Common myeloid progenitor, CD34-positive (primary cell): ENCODE results near the gene MRPL28.

Experiments
- CTCF ChIA-PET: fragments of 350-600 bp; sonication (Branson Sonifier 250); formaldehyde crosslinking; loops from one replicate; lab custom pipeline; 2021; ENCODE audit warnings: antibody characterized with exemption; lab: Charles Lee
- POLR2A ChIA-PET: fragments of 350-600 bp; sonication (Branson Sonifier 250); formaldehyde crosslinking; loops from one replicate; lab custom pipeline; 2021; ENCODE audit warnings: antibody characterized with exemption; lab: Charles Lee
- DNase-seq, 3 donors: peaks; one replicate each; pipeline versions ENCODE4 v3.0.0 to v3.0.0-alpha.2; 2013
- H3K27ac ChIP-seq, 2 experiments: 1 replicate in 1 of 2; 2 replicates in 1 of 2; pipeline ENCODE4 v1.7.0; 2013; ENCODE audit warnings: inconsistent platforms in 2 of 2, low read length in 2 of 2, mild to moderate bottlenecking in 2 of 2, low read depth in 1 of 2, moderate library complexity in 1 of 2; ENCODE audit not compliant: severe bottlenecking in 2 of 2, insufficient read depth in 1 of 2, poor library complexity in 1 of 2
- H3K27me3 ChIP-seq, 5 experiments: replicated peaks in 2 of 5; 1 replicate in 3 of 5; 2 replicates in 2 of 5; pipeline versions ENCODE4 v1.6.1 to v1.7.0; 2013; ENCODE audit warnings: low read length in 4 of 5, mild to moderate bottlenecking in 2 of 5, moderate library complexity in 2 of 5, inconsistent platforms in 1 of 5; ENCODE audit not compliant: insufficient read depth in 5 of 5, control insufficient read depth in 4 of 5
- H3K36me3 ChIP-seq, 4 experiments: 1 replicate in 2 of 4; 2 replicates in 2 of 4; pipeline versions ENCODE4 v1.6.1 to v1.7.0; 2013; ENCODE audit warnings: low read length in 3 of 4, control low read depth in 1 of 4, mild to moderate bottlenecking in 1 of 4; ENCODE audit not compliant: control insufficient read depth in 4 of 4, insufficient read depth in 4 of 4
- H3K4me1 ChIP-seq, 4 experiments: 1 replicate in 3 of 4; 2 replicates in 1 of 4; pipeline versions ENCODE4 v1.6.1 to v1.7.1; 2013; ENCODE audit warnings: low read length in 3 of 4, mild to moderate bottlenecking in 3 of 4, control low read depth in 1 of 4, inconsistent platforms in 1 of 4, moderate library complexity in 1 of 4; ENCODE audit not compliant: control insufficient read depth in 4 of 4, insufficient read depth in 4 of 4; ENCODE audit errors: control extremely low read depth in 1 of 4
- H3K4me3 ChIP-seq, 7 experiments: 1 replicate in 4 of 7; 2 replicates in 3 of 7; pipeline versions ENCODE4 v1.5.1 to v1.7.0; 2013; ENCODE audit warnings: mild to moderate bottlenecking in 7 of 7, low read length in 6 of 7, moderate library complexity in 6 of 7, inconsistent platforms in 2 of 7, low read depth in 2 of 7, control low read depth in 1 of 7; ENCODE audit not compliant: insufficient read depth in 4 of 7, control insufficient read depth in 1 of 7; ENCODE audit errors: extremely low read depth in 1 of 7
- H3K9me3 ChIP-seq, 5 experiments: 1 replicate in 4 of 5; 2 replicates in 1 of 5; pipeline versions ENCODE4 v1.6.1 to v1.7.1; 2013; ENCODE audit warnings: low read length in 4 of 5, mild to moderate bottlenecking in 2 of 5, inconsistent platforms in 1 of 5, low read depth in 1 of 5, moderate library complexity in 1 of 5; ENCODE audit not compliant: control insufficient read depth in 4 of 5, insufficient read depth in 2 of 5; ENCODE audit errors: control extremely low read depth in 1 of 5
- WGBS: methylation state at CpG from one replicate; pipeline ENCODE4 v1.1.5; 2013; ENCODE audit not compliant: insufficient coverage; 5-methylcytosine and 5-hydroxymethylcytosine counted together

MRPL28 gene

DNA sequence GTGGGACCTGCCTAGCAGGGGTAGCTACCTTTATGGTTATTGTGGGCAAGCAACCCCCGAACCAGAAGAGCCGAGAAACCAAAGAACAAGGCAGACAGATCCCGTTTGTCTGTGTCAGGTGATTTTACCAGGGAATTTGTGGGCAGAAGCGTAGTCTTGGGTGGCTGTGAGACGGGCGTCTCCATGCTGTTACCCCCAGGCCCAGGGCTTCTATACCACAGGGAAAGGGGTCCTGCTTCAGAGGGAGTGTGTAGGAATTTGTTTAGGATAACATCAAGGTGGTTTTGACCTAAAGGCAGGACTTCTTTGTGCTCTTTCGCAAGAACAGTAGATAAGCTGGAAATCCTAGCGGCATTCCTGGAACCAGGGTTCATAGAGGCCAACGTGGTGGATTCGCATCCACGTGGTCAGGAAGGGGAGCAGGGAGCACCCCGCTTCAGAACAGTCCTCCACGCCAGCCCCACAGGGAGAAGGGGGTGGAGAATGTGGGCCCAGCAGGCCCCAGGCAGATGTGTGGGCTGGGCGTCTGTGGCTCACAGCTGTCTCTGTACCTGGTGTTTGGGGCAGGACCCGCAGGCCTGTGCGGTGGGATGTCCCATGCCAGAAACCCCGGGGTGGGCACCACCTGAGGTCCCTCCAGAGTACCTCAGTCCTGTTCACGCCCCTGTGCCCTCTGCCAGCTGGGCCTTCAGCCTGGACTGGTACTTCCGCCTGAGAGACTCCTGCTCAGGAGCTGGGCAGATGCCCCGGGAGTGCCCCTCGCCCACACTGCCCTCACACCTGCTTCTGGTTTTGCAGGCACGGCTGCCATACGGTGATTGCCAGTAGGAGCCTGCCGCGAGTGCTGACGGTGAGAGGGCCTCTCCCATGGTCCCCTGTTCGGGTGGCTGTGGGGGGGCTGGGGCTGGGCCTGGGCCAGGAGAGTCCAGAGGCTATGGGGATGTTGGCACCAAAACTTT, 35.5 kb upstream of the MRPL28 start:
- H3K9me3 ChIP-seq: no peaks in the 10 kb centered on the region
- WGBS: 96% methylated on average over 25 of the region's 27 CpGs
- POLR2A ChIA-PET: no interaction called here
- CTCF ChIA-PET: no interaction called here
- no peak overlapping the region for H3K27ac ChIP-seq
- peaks cover 0 to 8% (median 3%) of the 10 kb centered on the region in 4 experiments for H3K4me1 ChIP-seq
- no peak overlapping the region for H3K4me3 ChIP-seq
- no peaks in the 10 kb centered on the region for H3K27me3 ChIP-seq
- DNase-seq: no peak
- H3K36me3 ChIP-seq: peaks cover 0 to 3% (median 2%) of the 10 kb centered on the region in 4 experiments

DNA sequence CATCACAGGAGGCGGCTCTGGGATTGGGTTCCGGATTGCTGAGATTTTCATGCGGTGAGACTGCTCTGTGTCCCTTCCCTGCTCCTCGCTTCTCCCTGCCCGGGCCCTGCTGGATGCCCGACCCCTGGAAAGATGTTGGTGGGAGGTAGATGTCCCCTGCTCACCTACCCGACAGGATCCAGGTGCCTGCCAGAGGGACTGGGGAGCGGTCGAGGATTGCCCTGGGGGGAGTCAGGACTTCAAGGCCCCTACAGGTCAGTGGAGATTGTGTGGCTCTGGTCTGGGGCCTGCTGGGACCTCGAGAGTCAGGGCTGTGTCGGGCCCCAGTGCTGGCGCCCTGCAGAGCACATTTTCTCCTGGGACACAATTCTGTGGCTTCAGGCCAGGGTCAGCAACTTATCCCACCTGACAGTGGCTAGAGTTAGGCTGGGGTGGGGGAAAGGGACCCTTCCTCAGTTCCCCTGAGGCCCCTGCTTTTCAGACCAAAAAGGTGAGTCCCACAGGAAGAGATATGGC, 34.7 kb upstream of the MRPL28 start:
- H3K27me3 ChIP-seq: no peaks in the 10 kb centered on the region
- H3K36me3 ChIP-seq: peaks cover 0 to 7% (median 0%) of the 10 kb centered on the region in 4 experiments
- CTCF ChIA-PET: no interaction called here
- no peaks in the 10 kb centered on the region for H3K9me3 ChIP-seq
- 93% methylated on average over 10 of the region's 12 CpGs for WGBS
- POLR2A ChIA-PET: no interaction called here
- no peak overlapping the region for H3K27ac ChIP-seq
- no peak for DNase-seq
- H3K4me3 ChIP-seq: no peak overlapping the region
- H3K4me1 ChIP-seq: peaks cover 0 to 16% (median 11%) of the 10 kb centered on the region in 4 experiments

DNA sequence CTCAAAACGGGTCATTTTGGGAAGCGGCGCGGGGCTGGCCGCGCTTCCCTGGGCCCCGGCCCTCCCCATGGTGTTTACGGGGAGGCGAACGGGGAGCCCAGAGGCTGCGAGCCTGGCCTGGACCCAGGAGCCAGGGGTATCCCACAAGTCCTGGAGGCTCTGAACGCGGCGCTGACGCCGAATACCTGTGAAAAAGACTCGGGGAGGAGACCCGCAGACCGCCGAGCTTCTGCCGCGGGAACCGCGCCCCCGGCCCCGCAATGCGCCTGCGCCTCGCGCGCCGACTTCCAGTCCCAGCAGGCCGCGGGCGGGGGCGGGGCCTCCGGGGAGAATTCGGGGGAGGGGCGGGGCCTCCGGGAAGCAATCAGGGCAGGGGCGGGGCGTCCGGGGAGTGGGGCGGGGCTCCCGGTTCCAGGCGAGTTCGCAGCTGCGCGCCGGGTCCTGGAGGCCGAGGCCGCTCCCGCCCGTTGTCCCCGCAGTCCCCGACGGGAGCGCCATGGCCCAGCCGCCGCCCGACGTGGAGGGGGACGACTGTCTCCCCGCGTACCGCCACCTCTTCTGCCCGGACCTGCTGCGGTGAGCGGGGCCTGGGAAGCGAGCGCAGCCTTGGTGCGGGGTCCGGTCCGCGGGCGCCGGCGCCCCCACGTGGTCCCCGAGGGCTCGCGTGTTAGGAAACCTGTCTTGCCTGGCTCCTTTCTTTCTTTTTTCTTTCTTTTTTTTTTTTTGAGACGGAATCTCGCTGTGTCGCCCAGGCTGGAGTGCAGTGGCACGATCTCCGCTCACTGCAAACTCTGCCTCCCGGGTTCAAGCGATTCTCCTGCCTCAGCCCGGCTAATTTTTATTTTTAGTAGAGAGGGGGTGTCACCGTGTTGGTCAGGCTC, 31.4 kb upstream of the MRPL28 start, which contains the start of gene DECR2:
DECR2 (plus strand) TSS at position 418 of the 881 bp plus-strand sequence; CDS start at position 497, 79 bp downstream.
- Histone ChIP-seq H3K27me3 (no peaks in the 10 kb centered on the region), H3K9me3 (no peaks in the 10 kb centered on the region), H3K36me3 (peaks cover 0 to 29% (median 6%) of the 10 kb centered on the region in 4 experiments), H3K4me3 (peak within 1 kb of the TSS; percentile 69 to 92 (median 80)), H3K4me1 (peaks cover 0 to 41% (median 33%) of the 10 kb centered on the region in 4 experiments), H3K27ac (peak within 1 kb of the TSS; percentile 66 to 83)
- ChIA-PET POLR2A (interaction anchor here (0.6 to 0.7 kb wide), 3 partner anchors 77 to 792 kb away, joined by 3 to 4 read pairs (median 3); no protein-coding TSS in a partner anchor), CTCF (interaction anchor here (1.5 to 2.4 kb wide), 2 partner anchors 31 to 39 kb away, joined by 4 to 9 read pairs; partner anchors contain the start of gene MRPL28)
- under 1% methylated on average over 67 of the region's 91 CpGs for WGBS
- DNase-seq: peak; percentile 89 to 94 (median 93)

DNA sequence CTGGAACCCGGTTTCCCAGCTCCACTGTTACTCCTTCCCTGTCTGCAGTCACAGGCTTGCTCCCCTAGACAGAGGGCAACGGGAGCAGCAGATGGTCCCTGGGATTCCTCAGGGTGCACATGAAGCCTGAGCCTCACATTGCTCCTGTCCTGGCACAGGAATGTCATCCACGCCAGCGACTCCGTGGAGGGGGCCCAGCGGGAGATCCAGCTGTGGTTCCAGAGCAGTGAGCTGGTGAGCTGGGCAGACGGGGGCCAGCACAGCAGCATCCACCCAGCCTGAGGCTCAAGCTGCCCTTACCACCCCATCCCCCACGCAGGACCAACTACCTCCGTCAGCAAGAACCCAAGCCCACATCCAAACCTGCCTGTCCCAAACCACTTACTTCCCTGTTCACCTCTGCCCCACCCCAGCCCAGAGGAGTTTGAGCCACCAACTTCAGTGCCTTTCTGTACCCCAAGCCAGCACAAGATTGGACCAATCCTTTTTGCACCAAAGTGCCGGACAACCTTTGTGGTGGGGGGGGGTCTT, 29.8 kb upstream of the MRPL28 start:
- ChIA-PET CTCF (interaction anchor here (1.1 to 2.4 kb wide), 3 partner anchors 30 to 44 kb away, joined by 3 to 9 read pairs (median 4); partner anchors contain the start of gene MRPL28), POLR2A (interaction anchor here (0.6 to 1.0 kb wide), 2 partner anchors 25 to 105 kb away, joined by 3 to 4 read pairs; partner anchors contain the start of gene RAB11FIP3)
- H3K27me3 ChIP-seq: no peaks in the 10 kb centered on the region
- DNase-seq: no peak
- peak overlapping the region in 6 of 7 experiments; percentile 69 to 92 (median 82) for H3K4me3 ChIP-seq
- WGBS: 73% methylated on average over 6 of the region's 10 CpGs
- H3K36me3 ChIP-seq: peaks cover 0 to 29% (median 6%) of the 10 kb centered on the region in 4 experiments
- peak overlapping the region in 1 of 2 experiments; percentile 83 for H3K27ac ChIP-seq
- peaks cover 5 to 52% (median 43%) of the 10 kb centered on the region in 4 experiments for H3K4me1 ChIP-seq
- no peaks in the 10 kb centered on the region for H3K9me3 ChIP-seq

DNA sequence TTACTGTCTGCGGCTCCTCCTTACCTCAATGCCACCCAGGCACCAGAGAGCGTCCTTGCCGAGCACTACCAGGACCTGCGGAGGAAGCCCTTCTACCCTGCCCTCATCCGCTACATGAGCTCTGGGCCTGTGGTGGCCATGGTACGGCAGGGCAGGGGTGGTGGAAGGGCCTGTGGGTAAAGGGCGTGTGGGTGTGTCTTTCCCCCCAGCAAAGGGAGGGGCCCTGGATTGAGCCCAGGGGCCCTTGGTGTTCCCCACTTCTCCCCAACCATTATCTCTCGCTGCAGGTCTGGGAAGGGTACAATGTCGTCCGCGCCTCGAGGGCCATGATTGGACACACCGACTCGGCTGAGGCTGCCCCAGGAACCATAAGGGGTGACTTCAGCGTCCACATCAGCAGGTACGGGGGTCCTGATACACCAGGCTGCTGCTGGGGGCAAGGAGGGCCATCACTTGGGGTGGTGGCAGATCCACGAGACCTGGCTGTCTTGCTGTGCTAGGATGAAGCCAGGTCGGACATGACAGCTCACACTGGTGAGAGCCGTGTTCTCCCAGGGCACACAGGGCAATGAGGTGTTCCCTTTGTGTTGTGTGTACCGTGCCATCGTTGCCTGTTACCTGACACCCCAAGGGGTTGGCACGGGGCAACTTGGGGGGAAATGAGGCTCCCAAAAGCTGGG, 29.1 kb upstream of the MRPL28 start:
- Histone ChIP-seq H3K27me3 (no peaks in the 10 kb centered on the region), H3K4me1 (peaks cover 5 to 52% (median 43%) of the 10 kb centered on the region in 4 experiments), H3K27ac (peak overlapping the region in 1 of 2 experiments; percentile 35), H3K9me3 (no peaks in the 10 kb centered on the region), H3K36me3 (peaks cover 0 to 29% (median 6%) of the 10 kb centered on the region in 4 experiments), H3K4me3 (no peak overlapping the region)
- POLR2A ChIA-PET: no interaction called here
- DNase-seq: no peak
- WGBS: 87% methylated on average over 22 of the region's 22 CpGs
- CTCF ChIA-PET: interaction anchor here (1.1 kb wide), 1 partner anchor 45 kb away, joined by 3 read pairs; no protein-coding TSS in a partner anchor
